GM12874 (cell line): ENCODE data around the gene FOSB.

Experiments used
- CTCF ChIP-seq: IDR thresholded peaks from 2 replicates; pipeline ENCODE4 v1.5.1; 2011; ENCODE audit warnings: low read depth, mild to moderate bottlenecking, control low read depth, low read length, moderate library complexity; ENCODE audit not compliant: insufficient read depth

The FOSB gene

GRCh38 chr19:45463241-45463640 lies 4.6 kb upstream of the FOSB start:
- TF ChIP-seq CTCF: no peak

GRCh38 chr19:45464274-45464673 lies 3.5 kb upstream of the FOSB start:
- TF ChIP-seq CTCF: no peak

GRCh38 chr19:45464852-45465441 lies 2.8 kb upstream of the FOSB start:
- TF ChIP-seq CTCF: no peak

GRCh38 chr19:45467115-45467455 lies 711 bp upstream of the FOSB start:
- TF ChIP-seq CTCF: no peak

GRCh38 chr19:45468159-45468651 lies 409 bp downstream of the FOSB start:
- no peak for TF ChIP-seq CTCF

- no peak for TF ChIP-seq CTCF
Measured at GRCh38 chr19:45468803-45469131, 971 bp downstream of the FOSB start.

- TF ChIP-seq CTCF: no peak
Measured at GRCh38 chr19:45469132-45469944, 1.5 kb downstream of the FOSB start.
